Transverse colon (tissue), 3 donors: Measurements from ENCODE around the gene POLR3GL.

ENCODE experiments used
- CTCF ChIP-seq, 5 experiments: fragments of 200-600 bp in 3 of 5; fragments of 450-650 bp in 2 of 5; sonication (generic) in 3 of 5; IDR thresholded peaks; 1 replicate in 2 of 5; 2 replicates in 3 of 5; pipeline ENCODE4 v1.5.1; 2016 to 2017; ENCODE audit warnings: antibody characterized with exemption in 5 of 5, inconsistent platforms in 3 of 5, mild to moderate bottlenecking in 2 of 5, moderate library complexity in 1 of 5
- POLR2A ChIP-seq: fragments of 450-650 bp; IDR thresholded peaks from one replicate; pipeline ENCODE4 v1.6.1; 2016; ENCODE audit warnings: antibody characterized with exemption, mild to moderate bottlenecking, moderate library complexity

GRCh38 chr1:145916745-145917144, 47.7 kb upstream of the POLR3GL start:
- TF ChIP-seq CTCF (IDR thresholded peaks at IDR 0.05): no peak
- no peak for TF ChIP-seq POLR2A
